B cell (primary cell): ENCODE results near the gene ASPN. TPM values are rescaled to one million over a fixed set of nuclear protein-coding genes. Genes with fewer than 3 reads are reported as not detected.

Source experiments
- ATAC-seq: fragments of 200-7000 bp; cut with Tn5 transposase; one replicate; pipeline ENCODE4 v1.10.0; 2021; ENCODE audit warnings: low read depth, mild to moderate bottlenecking, moderate number of reproducible peaks, moderate library complexity
- CTCF ChIA-PET: fragments of 350-600 bp; sonication (Branson Sonifier 250); formaldehyde crosslinking; loops from one replicate; lab custom pipeline; 2021; ENCODE audit warnings: antibody characterized with exemption, inconsistent platforms; lab: Charles Lee
- POLR2A ChIA-PET: fragments of 350-600 bp; sonication (Branson Sonifier 250); formaldehyde crosslinking; loops from one replicate; lab custom pipeline; 2021; ENCODE audit warnings: antibody characterized with exemption; lab: Charles Lee
- DNase-seq: peaks from one replicate; pipeline ENCODE4 v3.0.0; 2013
- H2AFZ ChIP-seq: 2 replicates; pipeline ENCODE4 v1.6.1; 2012; ENCODE audit warnings: mild to moderate bottlenecking, low read depth, low read length; ENCODE audit not compliant: insufficient read depth, poor library complexity, severe bottlenecking
- H3K27ac ChIP-seq, 2 donors: 1 replicate in 1 of 2; 2 replicates in 1 of 2; pipeline ENCODE4 v1.5.1; 2012 to 2013; ENCODE audit warnings: low read length in 2 of 2, mild to moderate bottlenecking in 2 of 2, moderate library complexity in 1 of 2
- H3K27me3 ChIP-seq, 4 experiments: fragments of 200-600 bp in 1 of 4; sonication (generic) in 1 of 4; replicated peaks in 1 of 4; 1 replicate in 2 of 4; 2 replicates in 2 of 4; pipeline versions ENCODE4 v1.6.1 to v1.7.0; 2013 to 2016; ENCODE audit warnings: low read length in 3 of 4, mild to moderate bottlenecking in 2 of 4, mixed read lengths in 1 of 4, moderate library complexity in 1 of 4; ENCODE audit not compliant: insufficient read depth in 4 of 4, control insufficient read depth in 3 of 4; ENCODE audit errors: control extremely low read depth in 1 of 4
- H3K36me3 ChIP-seq, 2 experiments: replicated peaks in 1 of 2; 1 replicate in 1 of 2; 2 replicates in 1 of 2; pipeline versions ENCODE4 v1.6.1 to v1.7.1; 2013; ENCODE audit warnings: low read length in 1 of 2; ENCODE audit not compliant: insufficient read depth in 2 of 2, control insufficient read depth in 1 of 2; ENCODE audit errors: control extremely low read depth in 1 of 2, extremely low read depth in 1 of 2
- H3K4me1 ChIP-seq, 2 donors: fragments of 200-600 bp in 1 of 2; sonication (generic) in 1 of 2; 1 replicate in 1 of 2; 2 replicates in 1 of 2; pipeline versions ENCODE4 v1.5.1 to v1.6.1; 2013 to 2017; ENCODE audit warnings: low read length in 2 of 2; ENCODE audit not compliant: control insufficient read depth in 2 of 2, insufficient read depth in 2 of 2
- H3K4me2 ChIP-seq: replicated peaks from 2 replicates; pipeline ENCODE3; 2012; ENCODE audit warnings: mild to moderate bottlenecking, low read depth, low read length; ENCODE audit not compliant: poor library complexity, severe bottlenecking
- H3K4me3 ChIP-seq, 5 experiments: fragments of 200-600 bp in 1 of 5; sonication (generic) in 1 of 5; 1 replicate in 3 of 5; 2 replicates in 2 of 5; pipeline versions ENCODE4 v1.5.1 to v1.7.0; 2011 to 2016; ENCODE audit warnings: low read length in 4 of 5, mild to moderate bottlenecking in 4 of 5, low read depth in 2 of 5, control low read depth in 1 of 5, moderate library complexity in 1 of 5; ENCODE audit not compliant: insufficient read depth in 1 of 5; ENCODE audit errors: control extremely low read depth in 1 of 5, extremely low read depth in 1 of 5
- H3K79me2 ChIP-seq: fragments of 200-600 bp; sonication (generic); one replicate; pipeline ENCODE4 v1.6.0; 2016; ENCODE audit warnings: low read length; ENCODE audit not compliant: control insufficient read depth, insufficient read depth
- H3K9ac ChIP-seq: fragments of 200-600 bp; sonication (generic); 2 replicates; pipeline ENCODE4 v1.6.1; 2017; ENCODE audit warnings: mild to moderate bottlenecking, low read length, moderate library complexity
- H3K9me3 ChIP-seq, 3 donors: one replicate each; pipeline versions ENCODE4 v1.6.1 to v1.7.1; 2013; ENCODE audit warnings: low read length in 2 of 3; ENCODE audit not compliant: control insufficient read depth in 2 of 3, insufficient read depth in 1 of 3; ENCODE audit errors: control extremely low read depth in 1 of 3
- H4K20me1 ChIP-seq: 2 replicates; pipeline ENCODE4 v1.6.0; 2012; ENCODE audit warnings: mild to moderate bottlenecking, low read length; ENCODE audit not compliant: insufficient read depth, control insufficient read depth, poor library complexity, severe bottlenecking
- H3K27ac Mint-ChIP-seq: one replicate; pipeline ENCODE4 v1.8.0; 2021; ENCODE audit warnings: mixed read lengths
- H3K27me3 Mint-ChIP-seq: one replicate; pipeline ENCODE4 v1.8.0; 2021; ENCODE audit warnings: mixed read lengths
- H3K4me1 Mint-ChIP-seq: one replicate; pipeline ENCODE4 v1.8.0; 2021; ENCODE audit warnings: mixed read lengths
- H3K4me3 Mint-ChIP-seq: one replicate; pipeline ENCODE4 v1.8.0; 2021; ENCODE audit warnings: mixed read lengths
- H3K9me3 Mint-ChIP-seq: one replicate; pipeline ENCODE4 v1.8.0; 2022; ENCODE audit warnings: mixed read lengths; ENCODE audit not compliant: insufficient read depth
- CTCF ChIP-seq: fragments of 200-600 bp; IDR thresholded peaks from one replicate; pipeline ENCODE4 v1.8.0; 2022; ENCODE audit warnings: antibody characterized with exemption, mild to moderate bottlenecking
- EZH2 ChIP-seq: IDR thresholded peaks from 2 replicates; pipeline ENCODE4 v1.6.1; 2012; ENCODE audit warnings: borderline replicate concordance, low read depth, mild to moderate bottlenecking, moderate library complexity, low read length; ENCODE audit not compliant: insufficient read depth, poor library complexity, severe bottlenecking
- WGBS: methylation state at CpG from one replicate; pipeline ENCODE4 v1.1.5; 2013; ENCODE audit warnings: missing lambda C conversion rate; ENCODE audit not compliant: insufficient coverage; 5-methylcytosine and 5-hydroxymethylcytosine counted together
- intact Hi-C: fragments of 100-400 bp; cut with micrococcal nuclease; formaldehyde crosslinking; loops from one replicate; pipeline ENCODE4 v1.10.0; 2022
- polyA plus RNA-seq: library from polyadenylated mRNA; depleted of rRNA; stranded (reverse); fragments of >200 nt; gene quantifications from 2 replicates; pipeline ENCODE4 v1.2.3, GENCODE V29; 2012
- total RNA-seq, 2 donors: library from RNA; stranded (reverse); fragments of 120-200 nt in 1 of 2; gene quantifications; 1 replicate in 1 of 2; 2 replicates in 1 of 2; pipeline versions ENCODE4 v1.2.3 to v1.2.4, GENCODE V29; 2013 to 2022

The ASPN gene
- total and polyA plus RNA-seq, 2 donors (not counting 1 experiment from before 2014, with no cell fraction given): not detected

- ChIA-PET POLR2A (no interaction called here), CTCF (no interaction called here)
- TF ChIP-seq CTCF (no peak), EZH2 (no peak)
- no peaks in the 10 kb centered on the region for H4K20me1 ChIP-seq
- H3K9me3 ChIP-seq: no peaks in the 10 kb centered on the region
- ATAC-seq: no peak
- Mint-ChIP-seq H3K9me3 (no peaks in the 10 kb centered on the region), H3K27ac (no peak overlapping the region), H3K27me3 (no peaks in the 10 kb centered on the region), H3K4me3 (no peak overlapping the region), H3K4me1 (no peaks in the 10 kb centered on the region)
- H3K9ac ChIP-seq: no peak overlapping the region
- H3K27ac ChIP-seq: no peak overlapping the region
- no peak overlapping the region for H2AFZ ChIP-seq
- no peaks in the 10 kb centered on the region for H3K36me3 ChIP-seq
- no peak for DNase-seq
- intact Hi-C loops: no loop called here
- H3K4me2 ChIP-seq: no peak overlapping the region
- 69% methylated on average over 2 of the region's 3 CpGs for WGBS
- no peaks in the 10 kb centered on the region for H3K4me1 ChIP-seq
- H3K79me2 ChIP-seq: no peaks in the 10 kb centered on the region
- H3K4me3 ChIP-seq: no peak overlapping the region
- H3K27me3 ChIP-seq: no peaks in the 10 kb centered on the region
Observed at GRCh38 chr9:92492781-92493401, 10.6 kb upstream of the ASPN start.

- no peaks in the 10 kb centered on the region for H3K9me3 Mint-ChIP-seq
- H3K27ac ChIP-seq: no peak overlapping the region
- no peaks in the 10 kb centered on the region for H3K4me1 Mint-ChIP-seq
- ChIA-PET CTCF (no interaction called here), POLR2A (no interaction called here)
- no peaks in the 10 kb centered on the region for H3K79me2 ChIP-seq
- no peak for DNase-seq
- no peaks in the 10 kb centered on the region for H3K4me1 ChIP-seq
- no peak overlapping the region for H3K27ac Mint-ChIP-seq
- no peak for TF ChIP-seq EZH2
- TF ChIP-seq CTCF: no peak
- no peak for ATAC-seq
- H3K27me3 Mint-ChIP-seq: no peaks in the 10 kb centered on the region
- no peak overlapping the region for H2AFZ ChIP-seq
- no peak overlapping the region for H3K4me2 ChIP-seq
- no peaks in the 10 kb centered on the region for H3K9me3 ChIP-seq
- H4K20me1 ChIP-seq: no peaks in the 10 kb centered on the region
- H3K9ac ChIP-seq: no peak overlapping the region
- no peaks in the 10 kb centered on the region for H3K36me3 ChIP-seq
- H3K4me3 Mint-ChIP-seq: no peak overlapping the region
- H3K27me3 ChIP-seq: no peaks in the 10 kb centered on the region
- WGBS: 100% methylated on average over 1 of the region's 4 CpGs
- intact Hi-C loops: no loop called here
- H3K4me3 ChIP-seq: no peak overlapping the region
Observed at GRCh38 chr9:92488681-92489550, 6.6 kb upstream of the ASPN start.
